GM19395 (cell line): ENCODE measurements around the gene C2orf69.
"Not testable (repeated sequence)": the region's sequence is repeated elsewhere in the genome, so short reads cannot be mapped to it uniquely, and the experiment has no call there.

Experiments
- ATAC-seq: cut with Tn5 transposase; IDR thresholded peaks from one replicate; pipeline ENCODE4 v1.9.1; 2021; ENCODE audit warnings: mild to moderate bottlenecking, moderate library complexity; ENCODE audit not compliant: unreplicated experiment

C2orf69 gene

GRCh38 chr2:199912553-199913114 is 1.5 kb downstream of the C2orf69 start:
- not testable (repeated sequence) for ATAC-seq

- ATAC-seq, result no peak
Measured at GRCh38 chr2:199914372-199914958, 3.4 kb downstream of the C2orf69 start.

DNA sequence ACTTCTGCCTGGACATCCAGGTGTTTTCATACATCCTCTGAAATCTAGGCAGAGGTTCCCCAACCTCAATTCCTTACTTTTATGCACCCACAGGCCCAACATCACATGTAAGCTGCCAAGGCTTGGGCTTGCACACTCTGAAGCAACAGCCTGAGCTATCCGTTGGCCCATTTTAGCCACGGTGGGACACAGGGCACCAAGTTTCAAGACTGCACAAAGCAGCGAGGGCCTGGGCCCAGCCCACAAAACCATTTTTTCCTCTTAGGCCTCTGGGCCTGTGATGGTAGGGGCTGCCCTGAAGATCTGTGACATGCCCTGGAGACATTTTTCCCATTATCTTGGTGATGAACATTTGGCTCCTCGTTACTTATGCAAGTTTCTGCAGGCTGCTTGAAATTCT is 5.9 kb downstream of the C2orf69 start:
- no peak for ATAC-seq

- ATAC-seq, result no peak
Measured at GRCh38 chr2:199922856-199923255, 11.8 kb downstream of the C2orf69 start.

DNA sequence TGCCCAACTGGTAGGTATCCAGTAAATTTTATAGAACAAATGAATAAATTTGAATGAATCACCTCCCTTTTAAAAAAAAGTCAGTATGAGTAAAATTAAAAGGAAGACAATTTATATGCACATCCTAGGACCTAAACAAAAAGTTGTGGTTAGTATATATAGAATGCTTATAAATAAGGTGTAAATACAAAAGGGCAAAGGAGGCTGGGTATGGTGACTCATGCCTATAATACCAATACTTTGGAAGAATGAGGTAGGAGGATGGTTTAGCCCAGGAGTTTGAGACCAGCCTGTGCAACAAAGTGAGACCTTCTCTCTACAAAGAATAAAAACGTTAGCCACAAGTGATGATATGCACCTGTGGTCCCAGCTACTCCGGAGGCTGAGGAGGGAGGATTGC is 12.8 kb downstream of the C2orf69 start:
- no peak for ATAC-seq

DNA sequence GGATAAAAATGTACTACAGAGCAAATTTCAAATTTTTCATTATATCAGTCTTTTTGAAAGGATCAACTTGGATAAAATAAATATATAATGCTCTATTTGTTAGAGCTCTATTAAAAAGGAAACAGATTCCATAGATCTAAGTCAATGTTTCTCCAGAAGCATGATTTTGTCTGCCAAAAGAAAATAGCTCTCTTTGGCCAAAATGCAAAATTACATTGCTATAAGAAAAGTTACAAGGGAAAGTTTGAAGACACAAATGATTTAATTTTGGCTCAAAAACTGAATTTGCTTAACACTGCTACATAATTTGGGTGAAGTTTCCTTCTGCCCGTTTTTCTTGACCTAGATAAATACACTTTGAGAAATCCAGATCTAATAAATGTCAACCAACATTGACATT is 15.7 kb downstream of the C2orf69 start:
- ATAC-seq, result no peak

DNA sequence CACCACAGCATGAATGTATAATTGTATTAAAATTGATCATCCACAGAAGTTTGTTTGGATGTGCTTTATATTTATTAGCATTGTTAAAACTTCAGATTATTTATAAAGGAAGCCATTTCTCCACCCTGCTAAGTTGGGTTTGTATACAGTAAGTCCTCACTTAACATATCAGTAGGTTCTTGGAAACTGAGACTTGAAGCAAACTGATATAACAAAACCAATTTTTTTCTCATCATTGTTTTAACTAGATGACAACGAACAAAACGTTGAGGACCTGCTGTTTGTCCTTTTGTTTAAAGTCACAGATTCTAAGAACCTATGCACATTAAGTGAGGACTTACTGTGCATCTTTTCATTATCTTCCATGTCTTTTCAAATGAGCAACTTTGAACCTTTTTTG is 17.1 kb downstream of the C2orf69 start:
- no peak for ATAC-seq

DNA sequence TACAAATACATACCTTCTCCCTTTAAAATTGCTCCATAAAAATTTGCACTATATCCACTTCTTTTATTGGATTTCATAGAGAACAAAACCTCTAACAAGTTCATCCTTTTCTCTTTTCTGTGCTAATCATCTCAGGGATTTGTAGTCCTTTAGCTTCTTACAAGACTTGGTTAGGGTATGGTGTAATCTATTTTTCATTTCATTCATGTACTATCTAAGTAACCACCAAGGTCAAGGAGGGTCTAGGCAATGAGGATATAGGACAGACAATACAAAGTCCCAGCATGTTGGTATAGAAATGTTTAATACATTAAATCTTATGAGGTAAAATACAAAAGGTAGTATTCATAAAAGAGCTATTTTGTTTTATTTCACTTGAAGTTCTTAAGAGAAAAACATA is 17.5 kb downstream of the C2orf69 start:
- ATAC-seq, result no peak

- ATAC-seq, result no peak
Measured at GRCh38 chr2:199929262-199929661, 18.2 kb downstream of the C2orf69 start.

DNA sequence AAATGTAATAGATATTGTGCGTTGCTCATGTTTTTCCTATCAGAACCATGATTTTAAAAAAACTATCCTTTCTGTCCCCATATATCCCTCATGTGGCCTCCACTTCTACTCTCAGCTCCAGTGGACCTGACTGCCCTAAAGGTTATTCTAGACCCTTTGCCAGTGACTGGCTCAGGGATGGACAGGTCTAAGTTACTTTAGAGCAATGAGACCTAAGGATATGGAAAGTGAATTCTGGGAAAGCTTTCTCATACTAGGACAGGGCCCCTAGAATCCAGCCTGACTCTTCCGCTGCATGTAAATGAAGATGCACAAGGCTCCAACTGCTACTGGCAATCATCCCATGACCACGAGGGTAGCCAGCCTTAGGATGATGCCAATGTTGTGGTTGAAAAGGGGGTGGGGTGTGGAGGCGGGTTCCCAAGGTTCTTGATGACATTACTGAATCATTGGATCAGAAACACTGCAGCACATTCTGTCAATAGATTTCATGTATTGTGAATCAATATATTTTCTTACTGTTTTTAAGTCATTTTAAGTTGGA is 21.3 kb downstream of the C2orf69 start:
- ATAC-seq, result no peak

DNA sequence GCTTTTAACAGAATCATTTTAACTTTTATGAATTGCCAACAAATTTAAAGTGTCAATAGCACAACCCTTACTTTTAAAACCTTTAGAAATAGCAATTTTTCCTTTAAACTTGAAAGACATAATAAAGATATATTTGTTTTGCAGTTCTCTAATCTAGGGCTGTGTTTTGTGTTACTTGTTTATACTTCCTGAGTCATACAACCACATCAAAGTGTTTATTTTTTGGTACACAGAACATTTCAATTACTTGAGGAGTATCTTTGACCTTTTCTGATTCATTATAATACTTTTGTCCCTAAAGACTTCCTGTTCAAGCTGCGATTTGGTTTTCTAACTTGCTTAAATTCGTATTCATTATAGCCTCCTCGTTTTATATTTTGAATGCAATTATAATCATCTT is 22.4 kb downstream of the C2orf69 start:
- ATAC-seq, result no peak

GRCh38 chr2:199936554-199936953 is 25.5 kb downstream of the C2orf69 start:
- ATAC-seq, result no peak

- ATAC-seq, result no peak
Measured at GRCh38 chr2:199940373-199940772, 29.3 kb downstream of the C2orf69 start.

- no peak for ATAC-seq
Measured at GRCh38 chr2:199943373-199943772, 32.3 kb downstream of the C2orf69 start.

- no peak for ATAC-seq
Measured at GRCh38 chr2:199946196-199946595, 35.1 kb downstream of the C2orf69 start.

DNA sequence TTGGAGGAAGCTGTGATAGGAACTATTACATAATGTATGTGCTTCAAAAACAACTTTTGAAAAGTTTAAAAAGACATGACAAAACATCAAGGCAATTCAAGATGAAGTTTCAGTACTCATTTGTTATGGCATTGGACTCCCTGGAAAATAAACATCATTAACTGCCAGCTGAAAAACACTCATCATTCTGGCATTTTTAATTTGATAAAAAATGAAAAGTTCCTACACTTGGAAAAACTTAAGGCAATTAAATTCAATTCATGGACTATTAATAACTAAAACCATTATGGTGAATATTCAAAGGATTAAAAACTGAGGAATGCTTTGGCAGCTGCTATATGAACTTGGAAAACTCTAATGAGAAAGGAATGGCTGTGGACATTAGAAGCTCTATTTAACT is 35.7 kb downstream of the C2orf69 start:
- no peak for ATAC-seq

GRCh38 chr2:199950396-199950795 is 39.3 kb downstream of the C2orf69 start:
- no peak for ATAC-seq

- no peak for ATAC-seq
Measured at GRCh38 chr2:199951023-199951422, 39.9 kb downstream of the C2orf69 start.

GRCh38 chr2:199955007-199955338 is 43.9 kb downstream of the C2orf69 start:
- peak; percentile 56 for ATAC-seq

DNA sequence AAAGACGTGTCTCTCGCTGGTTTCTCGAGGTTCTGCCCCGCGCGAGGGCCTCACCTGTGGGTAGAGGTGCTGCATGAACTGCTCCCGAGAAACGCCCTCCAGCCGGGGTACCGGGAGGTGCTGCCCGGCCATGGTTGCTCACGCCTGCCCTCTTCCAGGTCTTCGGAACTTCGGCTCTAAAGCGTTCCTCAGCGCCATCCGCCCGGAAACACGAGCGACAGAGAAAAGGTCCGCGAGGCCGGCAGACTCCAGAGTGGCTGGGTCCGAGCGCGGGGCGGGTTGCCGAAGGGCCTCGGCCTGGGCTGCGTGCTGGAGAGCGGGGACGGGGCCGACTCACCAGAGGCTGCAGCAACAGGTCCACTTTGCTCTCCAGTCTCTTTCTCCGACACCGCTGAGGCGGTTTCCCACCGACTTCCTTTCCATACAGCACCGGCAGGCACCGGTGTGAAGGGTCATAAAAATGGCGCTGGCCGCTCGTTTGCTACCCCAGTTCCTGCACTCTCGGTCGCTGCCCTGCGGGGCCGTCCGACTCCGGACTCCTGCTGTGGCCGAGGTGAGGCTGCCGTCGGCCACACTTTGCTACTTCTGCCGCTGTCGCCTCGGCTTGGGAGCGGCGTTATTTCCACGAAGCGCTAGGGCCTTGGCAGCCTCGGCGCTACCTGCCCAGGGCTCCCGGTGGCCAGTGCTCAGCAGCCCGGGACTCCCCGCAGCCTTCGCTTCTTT is 44.4 kb downstream of the C2orf69 start, which contains the start of the genes MAIP1 and TYW5:
MAIP1 (plus strand) TSS at position 244 of the 723 bp plus-strand sequence; CDS start at position 461, 217 bp downstream.
TYW5 (minus strand) TSS at position 153 of the 723 bp plus-strand sequence; CDS start at position 132, 21 bp downstream.
- ATAC-seq, result peak; percentile 91

- peak; percentile 4 for ATAC-seq
Measured at GRCh38 chr2:199956062-199956380, 44.9 kb downstream of the C2orf69 start.

DNA sequence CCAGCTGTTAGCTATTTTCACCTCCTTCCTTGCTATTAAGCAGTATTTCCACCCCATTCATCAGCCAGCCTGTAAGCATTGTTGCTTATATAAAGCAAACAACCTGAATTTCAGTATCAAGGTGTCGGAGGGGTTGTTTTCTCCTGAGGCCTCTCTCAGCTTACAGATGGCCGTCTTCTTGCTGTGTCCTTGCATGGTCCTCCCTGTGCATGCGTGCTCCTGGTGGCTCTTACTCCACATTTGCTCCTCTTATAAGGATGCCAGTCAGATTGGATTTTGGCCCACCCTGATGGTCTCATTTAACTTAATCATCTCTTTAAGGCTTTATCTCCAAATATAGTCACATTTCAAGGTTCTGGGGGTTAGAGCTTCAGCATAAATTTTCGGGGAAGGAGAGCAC is 46.9 kb downstream of the C2orf69 start:
- no peak for ATAC-seq
